HepG2 (cell line): ENCODE data around the gene LYSMD1. TPM values are rescaled to one million over a fixed set of nuclear protein-coding genes. Genes with fewer than 3 reads are reported as not detected.

Experiments used
- AGO2 ChIP-seq: fragments of 200-400 bp; formaldehyde crosslinking; optimal IDR thresholded peaks from 2 replicates; pipeline ENCODE3; 2017; ENCODE audit warnings: mild to moderate bottlenecking, low read depth, low read length, moderate library complexity
- AHR ChIP-seq: IDR thresholded peaks from 2 replicates; pipeline ENCODE4 v1.6.1; 2018; ENCODE audit warnings: missing genetic modification reagents, missing compliant biosample characterization
- ARID2 ChIP-seq: sonication (generic); formaldehyde crosslinking; IDR thresholded peaks from 2 replicates; pipeline ENCODE4 v1.8.1; 2022; ENCODE audit warnings: mild to moderate bottlenecking, missing genetic modification reagents, borderline replicate concordance
- ARNT ChIP-seq: fragments of 450-650 bp; IDR thresholded peaks from 2 replicates; pipeline ENCODE4 v1.6.1; 2017
- ATM ChIP-seq: fragments of 450-650 bp; IDR thresholded peaks from 2 replicates; pipeline ENCODE4 v1.7.1; 2017; ENCODE audit warnings: mild to moderate bottlenecking, borderline replicate concordance
- CREB3 ChIP-seq: sonication (generic); formaldehyde crosslinking; IDR thresholded peaks from 2 replicates; pipeline ENCODE4 v1.5.0; 2020; ENCODE audit warnings: missing genetic modification reagents
- JUNB ChIP-seq: sonication (generic); formaldehyde crosslinking; IDR thresholded peaks from 2 replicates; pipeline ENCODE4 v1.8.0; 2022; ENCODE audit warnings: missing genetic modification reagents, mild to moderate bottlenecking, borderline replicate concordance
- KDM6A ChIP-seq: IDR thresholded peaks from 2 replicates; pipeline ENCODE4 v1.6.1; 2016; ENCODE audit warnings: low read depth
- MBD4 ChIP-seq: IDR thresholded peaks from 2 replicates; pipeline ENCODE4 v1.6.1; 2012; ENCODE audit warnings: low read length, inconsistent platforms, borderline replicate concordance
- NFATC3 ChIP-seq: sonication (generic); formaldehyde crosslinking; IDR thresholded peaks from 2 replicates; pipeline ENCODE4 v1.5.1; 2020; ENCODE audit warnings: mild to moderate bottlenecking, missing genetic modification reagents
- NONO ChIP-seq, 2 experiments: fragments of 450-650 bp in 1 of 2; sonication (generic) in 1 of 2; formaldehyde crosslinking in 1 of 2; IDR thresholded peaks in 1 of 2; conservative IDR thresholded peaks in 1 of 2; 2 replicates each; pipeline versions ENCODE4 v1.6.1 to v1.8.0; 2017 to 2022; ENCODE audit warnings: mild to moderate bottlenecking in 1 of 2, missing genetic modification reagents in 1 of 2, moderate library complexity in 1 of 2
- PRPF4 ChIP-seq: fragments of 200-400 bp; formaldehyde crosslinking; IDR thresholded peaks from 2 replicates; pipeline ENCODE4 v1.6.1; 2016; ENCODE audit warnings: low read length, low read depth; ENCODE audit not compliant: poor library complexity, severe bottlenecking
- PTBP1 ChIP-seq: fragments of 200-400 bp; formaldehyde crosslinking; IDR thresholded peaks from 2 replicates; pipeline ENCODE4 v1.6.1; 2018; ENCODE audit warnings: low read length, low read depth; ENCODE audit not compliant: poor library complexity, severe bottlenecking
- TBX3 ChIP-seq: fragments of 450-650 bp; IDR thresholded peaks from 2 replicates; pipeline ENCODE4 v1.6.1; 2017; ENCODE audit warnings: antibody characterized with exemption, mild to moderate bottlenecking, inconsistent platforms, borderline replicate concordance
- WIZ ChIP-seq: sonication (generic); formaldehyde crosslinking; IDR thresholded peaks from 2 replicates; pipeline ENCODE4 v1.5.1; 2020; ENCODE audit warnings: mild to moderate bottlenecking, missing genetic modification reagents
- ZBTB14 ChIP-seq: sonication (generic); formaldehyde crosslinking; IDR thresholded peaks from 2 replicates; pipeline ENCODE4 v1.4.0; 2020; ENCODE audit warnings: missing genetic modification reagents
- ZFP37 ChIP-seq: sonication (generic); formaldehyde crosslinking; IDR thresholded peaks from 2 replicates; pipeline ENCODE4 v1.4.0; 2020; ENCODE audit warnings: missing genetic modification reagents, borderline replicate concordance
- ZMYM2 ChIP-seq: sonication (generic); formaldehyde crosslinking; IDR thresholded peaks from 2 replicates; pipeline ENCODE4 v1.8.0; 2022; ENCODE audit warnings: mild to moderate bottlenecking, missing genetic modification reagents
- ZNF484 ChIP-seq: sonication (generic); formaldehyde crosslinking; IDR thresholded peaks from 2 replicates; pipeline ENCODE4 v1.5.1; 2020; ENCODE audit warnings: mild to moderate bottlenecking, low read depth, missing genetic modification reagents, borderline replicate concordance
- ZNF496 ChIP-seq: sonication (generic); formaldehyde crosslinking; IDR thresholded peaks from 2 replicates; pipeline ENCODE4 v1.8.1; 2023; ENCODE audit warnings: mild to moderate bottlenecking, moderate library complexity, missing genetic modification reagents; ENCODE audit not compliant: insufficient replicate concordance
- ZNF850 ChIP-seq: sonication (generic); formaldehyde crosslinking; conservative IDR thresholded peaks from 2 replicates; pipeline ENCODE4 v1.9.0; 2021; ENCODE audit warnings: mild to moderate bottlenecking, missing genetic modification reagents
- polyA plus RNA-seq, 8 experiments: library from polyadenylated mRNA; depleted of rRNA in 3 of 8; stranded (reverse) in 7 of 8; unstranded in 1 of 8; fragments of >200 nt; fragmentation: Illumina TruSeq in 4 of 8; extraction: Trizol in 4 of 8; gene quantifications; 2 replicates each; pipeline versions ENCODE4 v1.2.1 to v1.2.3, GENCODE V29; 2011 to 2016; ENCODE audit warnings: low read depth in 4 of 8, missing spikeins in 1 of 8, mixed read lengths in 1 of 8; ENCODE audit not compliant: insufficient read depth in 1 of 8
- total RNA-seq, 5 experiments: library from RNA; depleted of rRNA; stranded (reverse); fragments of >200 nt; fragmentation: Illumina TruSeq; extraction: Trizol; gene quantifications; 2 replicates each; pipeline ENCODE4 v1.2.3, GENCODE V29; 2016; ENCODE audit warnings: low read depth in 1 of 5
- TF ChIP-seq, protein P1 (sequence below): sonication (generic); formaldehyde crosslinking; IDR thresholded peaks from 2 replicates; pipeline ENCODE4 v1.4.0; 2020; ENCODE audit warnings: missing genetic modification reagents
- TF ChIP-seq, protein P2 (sequence below), 2 experiments: sonication (generic) in 1 of 2; formaldehyde crosslinking in 1 of 2; IDR thresholded peaks; 2 replicates each; pipeline versions ENCODE4 v1.5.1 to v1.6.1; 2011 to 2020; ENCODE audit warnings: borderline replicate concordance in 1 of 2, low read depth in 1 of 2, low read length in 1 of 2, mild to moderate bottlenecking in 1 of 2, missing genetic modification reagents in 1 of 2, moderate library complexity in 1 of 2

The LYSMD1 gene
- total and polyA plus RNA-seq, 2 of the 13 experiments (the other 11 are each of a cell fraction or from before 2014, with no cell fraction given): 3.8 to 4.8 TPM

DNA sequence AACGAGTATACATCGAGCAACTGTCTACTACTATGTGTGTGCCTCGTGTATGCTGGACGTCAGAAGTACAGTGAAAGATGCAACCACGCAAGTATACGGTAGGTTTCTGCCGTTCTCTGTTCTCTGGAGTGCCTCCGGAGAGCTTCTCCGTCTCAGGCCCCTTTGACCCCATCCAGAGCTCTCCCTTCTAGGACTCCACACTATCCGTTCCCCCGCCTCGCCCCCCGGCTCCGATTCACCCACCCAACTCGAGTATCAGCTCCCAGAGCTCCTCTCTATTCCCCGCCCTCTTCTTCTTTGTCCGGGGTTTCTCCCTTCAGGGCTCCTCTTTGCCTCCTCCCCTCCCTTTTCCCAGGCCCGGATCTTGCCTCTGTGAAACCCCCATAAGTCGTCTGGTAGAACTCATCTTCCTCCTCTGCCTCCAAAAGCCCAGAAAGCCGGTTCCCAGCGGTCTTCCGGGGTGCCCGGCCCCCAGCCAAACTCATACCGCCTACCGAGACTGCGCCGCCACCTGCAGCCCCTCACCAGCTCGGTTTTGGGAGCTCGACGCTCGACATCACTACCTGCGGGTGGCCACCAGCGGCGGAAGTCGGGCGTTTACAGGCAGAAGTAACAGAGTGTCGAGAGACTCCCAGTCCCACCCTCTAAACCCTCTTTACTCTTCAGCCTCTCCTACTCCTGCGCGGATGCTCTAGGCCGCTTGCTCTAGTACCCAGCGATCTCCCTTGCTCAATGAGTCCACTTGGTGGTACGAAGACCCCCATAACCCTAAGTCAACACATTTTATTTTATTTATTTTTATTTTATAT is 24.1 kb upstream of the LYSMD1 start, which contains the start of gene VPS72 (continued):
- 0 out of 2 replicates have a peak, but pooled peaks have one; percentile 55 for TF ChIP-seq ARID2 (CRISPR knock-in tag)
- TF ChIP-seq ZNF850 (CRISPR knock-in tag): no peak
- TF ChIP-seq AGO2: no peak
- no peak for TF ChIP-seq NONO (IDR thresholded peaks at IDR 0.05)
- TF ChIP-seq NONO (CRISPR knock-in tag; conservative IDR thresholded peaks at IDR 0.05): peak; percentile 82
- no peak for TF ChIP-seq JUNB (CRISPR knock-in tag)
- peak; percentile 61; the same call in 1 of the 2 replicates for TF ChIP-seq CREB3 (CRISPR knock-in tag)
- TF ChIP-seq, protein P1, sequence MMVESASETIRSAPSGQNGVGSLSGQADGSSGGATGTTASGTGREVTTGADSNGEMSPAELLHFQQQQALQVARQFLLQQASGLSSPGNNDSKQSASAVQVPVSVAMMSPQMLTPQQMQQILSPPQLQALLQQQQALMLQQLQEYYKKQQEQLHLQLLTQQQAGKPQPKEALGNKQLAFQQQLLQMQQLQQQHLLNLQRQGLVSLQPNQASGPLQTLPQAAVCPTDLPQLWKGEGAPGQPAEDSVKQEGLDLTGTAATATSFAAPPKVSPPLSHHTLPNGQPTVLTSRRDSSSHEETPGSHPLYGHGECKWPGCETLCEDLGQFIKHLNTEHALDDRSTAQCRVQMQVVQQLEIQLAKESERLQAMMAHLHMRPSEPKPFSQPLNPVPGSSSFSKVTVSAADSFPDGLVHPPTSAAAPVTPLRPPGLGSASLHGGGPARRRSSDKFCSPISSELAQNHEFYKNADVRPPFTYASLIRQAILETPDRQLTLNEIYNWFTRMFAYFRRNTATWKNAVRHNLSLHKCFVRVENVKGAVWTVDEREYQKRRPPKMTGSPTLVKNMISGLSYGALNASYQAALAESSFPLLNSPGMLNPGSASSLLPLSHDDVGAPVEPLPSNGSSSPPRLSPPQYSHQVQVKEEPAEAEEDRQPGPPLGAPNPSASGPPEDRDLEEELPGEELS (CRISPR knock-in tag): peak; percentile 46; the same call in 1 of the 2 replicates
- peak; percentile 37; the same call in 1 of the 2 replicates for TF ChIP-seq AHR (CRISPR knock-in tag)
- no peak for TF ChIP-seq ARNT
- TF ChIP-seq ZMYM2 (CRISPR knock-in tag): no peak
- peak; percentile 78 for TF ChIP-seq PTBP1
- no peak for TF ChIP-seq NFATC3
- no peak for TF ChIP-seq PRPF4
- TF ChIP-seq ATM: no peak
- peak; percentile 35; the same call in 1 of the 2 replicates for TF ChIP-seq TBX3
- no peak for TF ChIP-seq WIZ (CRISPR knock-in tag)
- no peak for TF ChIP-seq KDM6A
- no peak for TF ChIP-seq ZBTB14
- no peak for TF ChIP-seq MBD4
- TF ChIP-seq ZNF496 (CRISPR knock-in tag): no peak
- TF ChIP-seq ZFP37 (CRISPR knock-in tag): no peak; the same call in 1 of the 2 replicates
- TF ChIP-seq, protein P2, sequence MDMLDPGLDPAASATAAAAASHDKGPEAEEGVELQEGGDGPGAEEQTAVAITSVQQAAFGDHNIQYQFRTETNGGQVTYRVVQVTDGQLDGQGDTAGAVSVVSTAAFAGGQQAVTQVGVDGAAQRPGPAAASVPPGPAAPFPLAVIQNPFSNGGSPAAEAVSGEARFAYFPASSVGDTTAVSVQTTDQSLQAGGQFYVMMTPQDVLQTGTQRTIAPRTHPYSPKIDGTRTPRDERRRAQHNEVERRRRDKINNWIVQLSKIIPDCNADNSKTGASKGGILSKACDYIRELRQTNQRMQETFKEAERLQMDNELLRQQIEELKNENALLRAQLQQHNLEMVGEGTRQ (IDR thresholded peaks at IDR 0.05; ENCODE audit: low read depth, low read length): no peak
- TF ChIP-seq, protein P2 (CRISPR knock-in tag; IDR thresholded peaks at IDR 0.05; ENCODE audit: borderline replicate concordance): no peak
- TF ChIP-seq ZNF484 (CRISPR knock-in tag): no peak
